Prostate gland (tissue), 2 donors: Measurements from ENCODE around the gene C2CD4C. TPM values are rescaled to one million over a fixed set of nuclear protein-coding genes. Genes with fewer than 3 reads are reported as not detected.
"Not testable (repeated sequence)": the region's sequence is repeated elsewhere in the genome, so short reads cannot be mapped to it uniquely, and the experiment has no call there.

Experiments used
- DNase-seq: peaks from one replicate; pipeline ENCODE4 v3.0.0-alpha.2; 2019; ENCODE audit warnings: low spot score
- H3K27ac ChIP-seq, 2 donors: fragments of 200-600 bp; sonication (generic); 2 replicates each; pipeline ENCODE4 v1.5.1; 2017 to 2019
- H3K27me3 ChIP-seq: fragments of 200-600 bp; sonication (generic); replicated peaks from 2 replicates; pipeline ENCODE4 v1.5.1; 2019; ENCODE audit not compliant: insufficient read depth
- H3K36me3 ChIP-seq, 2 donors: fragments of 200-600 bp; sonication (generic); 1 replicate in 1 of 2; 2 replicates in 1 of 2; pipeline versions ENCODE4 v1.5.1 to v1.8.1; 2017 to 2019
- H3K4me1 ChIP-seq: fragments of 200-600 bp; sonication (generic); replicated peaks from 2 replicates; pipeline ENCODE4 v1.5.1; 2019
- H3K4me3 ChIP-seq, 2 donors: fragments of 200-600 bp; sonication (generic); 2 replicates each; pipeline ENCODE4 v1.5.1; 2017 to 2019
- H3K9me3 ChIP-seq: fragments of 200-600 bp; sonication (generic); 2 replicates; pipeline ENCODE4 v1.5.1; 2017
- POLR2A ChIP-seq: fragments of 450-650 bp; IDR thresholded peaks from one replicate; pipeline ENCODE4 v1.6.1; 2016; ENCODE audit warnings: antibody characterized with exemption, mild to moderate bottlenecking
- POLR2AphosphoS5 ChIP-seq: sonication (generic); formaldehyde crosslinking; IDR thresholded peaks from one replicate; pipeline ENCODE4 v1.6.1; 2017; ENCODE audit warnings: antibody characterized with exemption
- WGBS: methylation state at CpG from one replicate; pipeline ENCODE4 v1.1.5; 2018; 5-methylcytosine and 5-hydroxymethylcytosine counted together
- intact Hi-C: fragments of 100-400 bp; cut with DNase I; formaldehyde crosslinking; loops from one replicate; pipeline ENCODE4 v1.14.2; 2022
- total RNA-seq, 2 donors: library from RNA; depleted of rRNA; stranded (reverse); fragments of >200 nt; gene quantifications; one replicate each; pipeline ENCODE4 v1.1.0, GENCODE V29; 2016
- TF ChIP-seq, protein P1 (sequence below), 4 experiments: fragments of 200-600 bp in 2 of 4; fragments of 450-650 bp in 2 of 4; sonication (generic) in 2 of 4; IDR thresholded peaks; 1 replicate in 3 of 4; 2 replicates in 1 of 4; pipeline ENCODE4 v1.5.1; 2016 to 2019; ENCODE audit warnings: antibody characterized with exemption in 4 of 4, mild to moderate bottlenecking in 2 of 4, moderate library complexity in 2 of 4

Gene C2CD4C
- total RNA-seq, 2 donors from 2014 or later: 0.59 to 3.1 TPM

DNA sequence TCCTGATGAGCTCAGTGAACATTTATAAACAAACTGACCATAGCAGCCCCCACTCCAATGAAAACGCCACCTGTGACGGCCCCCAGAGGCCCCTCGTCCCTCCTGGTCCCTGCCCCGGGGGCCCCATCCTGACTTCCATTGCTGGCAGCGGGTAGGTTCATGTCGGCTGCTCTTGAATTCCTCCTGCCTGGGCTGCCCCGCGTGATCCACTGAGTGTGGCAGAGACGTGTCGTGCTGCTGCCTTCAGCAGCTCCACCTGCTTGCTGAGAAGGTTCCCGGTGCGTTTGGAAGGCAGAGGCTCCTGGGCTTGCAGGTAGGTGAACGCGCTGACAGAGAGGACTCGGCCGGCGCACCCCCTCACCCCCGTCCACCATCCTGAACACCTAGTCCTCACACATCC is 11.6 kb downstream of the C2CD4C start:
- DNase-seq: no peak
- no peaks in the 10 kb centered on the region for H3K9me3 ChIP-seq
- TF ChIP-seq, protein P1, sequence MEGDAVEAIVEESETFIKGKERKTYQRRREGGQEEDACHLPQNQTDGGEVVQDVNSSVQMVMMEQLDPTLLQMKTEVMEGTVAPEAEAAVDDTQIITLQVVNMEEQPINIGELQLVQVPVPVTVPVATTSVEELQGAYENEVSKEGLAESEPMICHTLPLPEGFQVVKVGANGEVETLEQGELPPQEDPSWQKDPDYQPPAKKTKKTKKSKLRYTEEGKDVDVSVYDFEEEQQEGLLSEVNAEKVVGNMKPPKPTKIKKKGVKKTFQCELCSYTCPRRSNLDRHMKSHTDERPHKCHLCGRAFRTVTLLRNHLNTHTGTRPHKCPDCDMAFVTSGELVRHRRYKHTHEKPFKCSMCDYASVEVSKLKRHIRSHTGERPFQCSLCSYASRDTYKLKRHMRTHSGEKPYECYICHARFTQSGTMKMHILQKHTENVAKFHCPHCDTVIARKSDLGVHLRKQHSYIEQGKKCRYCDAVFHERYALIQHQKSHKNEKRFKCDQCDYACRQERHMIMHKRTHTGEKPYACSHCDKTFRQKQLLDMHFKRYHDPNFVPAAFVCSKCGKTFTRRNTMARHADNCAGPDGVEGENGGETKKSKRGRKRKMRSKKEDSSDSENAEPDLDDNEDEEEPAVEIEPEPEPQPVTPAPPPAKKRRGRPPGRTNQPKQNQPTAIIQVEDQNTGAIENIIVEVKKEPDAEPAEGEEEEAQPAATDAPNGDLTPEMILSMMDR (IDR thresholded peaks at IDR 0.05): no peak
- TF ChIP-seq POLR2A (no peak), POLR2AphosphoS5 (no peak)
- H3K36me3 ChIP-seq: no peaks in the 10 kb centered on the region
- intact Hi-C loops: no loop called here
- H3K27ac ChIP-seq: no peak overlapping the region
- H3K27me3 ChIP-seq: no peaks in the 10 kb centered on the region
- no peak overlapping the region for H3K4me3 ChIP-seq
- H3K4me1 ChIP-seq: no peaks in the 10 kb centered on the region
- whole genome bisulfite sequencing: 50% methylated on average over 18 of the region's 18 CpGs

DNA sequence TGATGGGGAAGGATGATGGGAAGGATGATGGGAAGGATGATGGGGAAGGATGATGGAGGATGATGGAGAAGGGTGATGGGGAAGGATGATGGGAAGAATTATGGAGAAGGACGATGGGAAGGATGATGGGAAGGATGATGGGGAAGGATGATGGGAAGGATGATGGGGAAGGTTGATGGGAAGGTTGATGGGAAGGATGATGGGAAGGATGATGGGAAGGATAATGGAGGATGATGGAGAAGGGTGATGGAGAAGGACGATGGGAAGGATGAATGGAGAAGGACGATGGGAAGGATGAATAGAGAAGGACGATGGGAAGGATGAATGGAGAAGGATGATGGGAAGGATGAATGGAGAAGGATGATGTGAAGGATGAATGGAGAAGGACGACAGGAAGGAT is 13.5 kb downstream of the C2CD4C start:
- Histone ChIP-seq H3K9me3 (no peaks in the 10 kb centered on the region), H3K36me3 (no peaks in the 10 kb centered on the region), H3K27me3 (no peaks in the 10 kb centered on the region), H3K4me1 (no peaks in the 10 kb centered on the region), H3K27ac (no peak overlapping the region), H3K4me3 (no peak overlapping the region)
- intact Hi-C loops: no loop called here
- 86% methylated on average over 5 of the region's 5 CpGs for WGBS
- TF ChIP-seq POLR2AphosphoS5: no peak
- TF ChIP-seq, protein P1 (IDR thresholded peaks at IDR 0.05): no peak
- TF ChIP-seq POLR2A: no peak
- no peak for DNase-seq

DNA sequence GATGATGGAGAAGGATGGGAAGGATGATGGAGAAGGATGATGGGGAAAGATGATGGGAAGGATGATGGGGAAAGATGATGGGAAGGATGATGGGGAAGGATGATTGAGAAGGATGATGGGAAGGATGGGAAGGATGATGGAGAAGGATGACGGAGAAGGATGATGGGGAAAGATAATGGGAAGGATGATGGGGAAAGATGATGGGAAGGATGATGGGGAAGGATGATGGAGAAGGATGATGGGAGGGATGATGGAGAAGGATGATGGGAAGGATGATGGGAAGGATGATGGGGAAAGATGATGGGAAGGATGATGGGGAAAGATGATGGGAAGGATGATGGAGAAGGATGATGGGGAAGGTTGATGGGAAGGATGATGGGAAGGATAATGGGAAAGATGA is 14.1 kb downstream of the C2CD4C start:
- not testable (repeated sequence) for H3K27ac ChIP-seq
- WGBS: 95% methylated on average over 1 of the region's 1 CpG

DNA sequence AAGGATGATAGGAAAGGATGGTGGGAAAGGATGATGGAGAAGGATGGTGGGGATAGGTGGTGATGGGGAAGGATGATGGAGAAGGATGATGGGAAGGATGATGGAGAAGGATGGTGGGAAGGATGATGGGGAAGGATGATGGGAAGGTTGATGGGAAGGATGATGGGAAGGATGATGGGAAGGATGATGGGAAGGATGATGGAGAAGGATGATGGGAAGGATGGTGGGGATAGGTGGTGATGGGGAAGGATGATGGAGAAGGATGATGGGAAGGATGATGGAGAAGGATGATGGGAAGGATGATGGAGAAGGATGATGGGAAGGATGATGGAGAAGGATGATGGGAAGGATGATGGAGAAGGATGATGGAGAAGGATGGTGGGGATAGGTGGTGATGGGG is 15.4 kb downstream of the C2CD4C start:
- H3K4me1 ChIP-seq, H3K27me3 ChIP-seq, H3K27ac ChIP-seq, H3K36me3 ChIP-seq, H3K9me3 ChIP-seq, intact Hi-C loops, H3K4me3 ChIP-seq, DNase-seq: not testable (repeated sequence)

More for the DNA sequence above, 14.1 kb downstream of the C2CD4C start:
- H3K27me3 ChIP-seq, H3K36me3 ChIP-seq, H3K4me3 ChIP-seq, H3K9me3 ChIP-seq, H3K4me1 ChIP-seq, DNase-seq, intact Hi-C loops: not testable (repeated sequence)

DNA sequence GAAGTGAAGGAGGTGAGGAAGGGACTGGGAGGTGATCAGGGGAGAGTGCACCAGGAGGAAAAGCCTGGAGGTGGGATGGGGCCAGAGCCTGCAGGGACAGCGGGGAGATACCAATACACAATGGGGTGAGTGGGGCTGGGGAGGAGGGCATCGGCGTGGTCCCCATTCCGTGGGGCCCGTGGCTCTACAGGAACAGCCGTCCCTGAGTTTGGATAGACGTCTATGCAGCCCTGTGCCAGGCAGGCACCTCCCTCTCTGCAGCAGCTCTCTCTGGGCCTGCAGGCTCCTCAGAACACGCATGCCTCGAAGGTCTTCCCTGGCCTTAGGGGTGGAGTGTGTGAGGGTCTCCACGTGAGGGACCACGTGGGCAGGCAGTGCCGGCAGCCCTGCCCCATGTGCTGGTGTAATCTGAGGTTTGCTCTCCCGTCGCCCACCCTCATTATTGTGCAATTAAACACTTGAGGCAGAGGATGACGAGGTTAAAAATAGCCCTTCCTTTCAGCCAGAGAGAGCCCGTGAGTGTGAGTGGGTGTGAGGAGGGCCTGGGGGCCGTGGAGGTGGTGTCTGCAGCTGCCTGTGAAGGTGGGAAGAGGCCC is 16.5 kb downstream of the C2CD4C start:
- H3K36me3 ChIP-seq: no peaks in the 10 kb centered on the region
- H3K4me3 ChIP-seq: no peak overlapping the region
- intact Hi-C loops: no loop called here
- 44% methylated on average over 17 of the region's 17 CpGs for WGBS
- DNase-seq: no peak
- no peaks in the 10 kb centered on the region for H3K27me3 ChIP-seq
- TF ChIP-seq, protein P1 (IDR thresholded peaks at IDR 0.05): no peak
- TF ChIP-seq POLR2A (no peak), POLR2AphosphoS5 (no peak)
- no peaks in the 10 kb centered on the region for H3K4me1 ChIP-seq
- no peak overlapping the region for H3K27ac ChIP-seq
- no peaks in the 10 kb centered on the region for H3K9me3 ChIP-seq

DNA sequence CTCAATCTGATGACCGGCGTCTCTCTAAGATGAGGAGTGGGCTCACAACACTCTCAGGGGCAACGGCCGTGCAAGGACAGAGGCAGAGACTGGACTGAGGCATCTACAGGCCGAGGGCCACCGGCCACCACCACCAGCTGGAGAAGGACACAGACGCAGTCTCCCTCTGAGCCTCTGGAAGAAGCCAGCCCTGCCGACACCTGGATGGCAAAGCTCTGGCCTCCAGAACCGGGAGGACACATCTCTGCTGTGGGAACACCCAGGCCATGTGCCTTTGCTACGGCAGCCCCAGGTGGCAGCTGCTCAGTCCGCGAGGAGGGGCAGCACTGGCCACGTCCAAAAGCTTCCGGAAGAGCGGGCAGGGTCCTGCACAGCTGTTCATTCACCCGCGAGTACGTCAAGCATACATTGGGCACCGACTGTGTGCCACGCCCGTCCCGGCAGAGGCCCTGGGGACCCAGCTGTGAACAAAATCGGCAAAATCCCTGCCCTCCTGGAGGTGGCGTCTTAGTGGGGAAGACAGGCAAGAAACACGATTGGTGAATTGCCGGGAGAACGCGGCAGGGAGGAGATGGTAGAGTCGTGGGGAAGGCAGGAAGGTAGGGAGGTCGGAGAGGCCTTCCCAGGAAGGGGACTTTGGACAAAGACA is 17.1 kb downstream of the C2CD4C start:
- no peak for TF ChIP-seq POLR2AphosphoS5
- no peak for TF ChIP-seq POLR2A
- TF ChIP-seq, protein P1 (IDR thresholded peaks at IDR 0.05): no peak
- 90% methylated on average over 30 of the region's 30 CpGs for WGBS
- H3K27ac ChIP-seq: no peak overlapping the region
- H3K9me3 ChIP-seq: no peaks in the 10 kb centered on the region
- no peak overlapping the region for H3K4me3 ChIP-seq
- H3K36me3 ChIP-seq: no peaks in the 10 kb centered on the region
- H3K4me1 ChIP-seq: no peaks in the 10 kb centered on the region
- no peaks in the 10 kb centered on the region for H3K27me3 ChIP-seq
- intact Hi-C loops: no loop called here
- no peak for DNase-seq
